Coronary artery (tissue), 2 donors: ENCODE results near the gene CHN2.

Experiments used
- DNase-seq: peaks from one replicate; pipeline ENCODE4 v3.0.0-alpha.2; 2017; ENCODE audit warnings: low spot score
- H3K27ac ChIP-seq, 2 donors: fragments of 200-600 bp; sonication (generic); one replicate each; pipeline ENCODE4 v1.5.1; 2016 to 2019
- H3K4me3 ChIP-seq: fragments of 200-600 bp; sonication (generic); 2 replicates; pipeline ENCODE4 v1.5.1; 2016; ENCODE audit warnings: mild to moderate bottlenecking, moderate library complexity
- TF ChIP-seq, protein P1 (sequence below): fragments of 200-600 bp; sonication (generic); IDR thresholded peaks from one replicate; pipeline ENCODE4 v1.5.1; 2019; ENCODE audit warnings: antibody characterized with exemption

CHN2 gene

DNA sequence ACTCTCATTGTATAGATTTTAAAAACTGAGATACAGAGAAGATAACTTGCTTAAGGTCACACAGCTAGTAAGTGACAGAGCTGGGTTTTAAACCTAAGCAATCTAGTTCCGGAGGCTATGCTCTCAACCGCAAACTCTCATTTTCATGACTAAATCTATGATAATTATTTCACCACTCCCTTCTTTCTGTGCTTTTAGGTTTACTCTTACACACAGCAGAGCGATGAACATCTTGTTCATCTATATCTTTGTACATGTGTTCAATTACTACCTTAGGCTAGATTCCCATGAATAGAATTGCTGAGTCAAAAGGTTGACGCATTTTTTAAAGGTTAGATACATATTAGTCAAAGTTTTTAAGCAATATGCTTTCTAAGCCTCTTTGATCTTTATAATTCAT lies 154.8 kb downstream of the CHN2 start:
- no peak for DNase-seq
- Histone ChIP-seq H3K4me3 (no peak overlapping the region), H3K27ac (no peak overlapping the region)
- TF ChIP-seq, protein P1, sequence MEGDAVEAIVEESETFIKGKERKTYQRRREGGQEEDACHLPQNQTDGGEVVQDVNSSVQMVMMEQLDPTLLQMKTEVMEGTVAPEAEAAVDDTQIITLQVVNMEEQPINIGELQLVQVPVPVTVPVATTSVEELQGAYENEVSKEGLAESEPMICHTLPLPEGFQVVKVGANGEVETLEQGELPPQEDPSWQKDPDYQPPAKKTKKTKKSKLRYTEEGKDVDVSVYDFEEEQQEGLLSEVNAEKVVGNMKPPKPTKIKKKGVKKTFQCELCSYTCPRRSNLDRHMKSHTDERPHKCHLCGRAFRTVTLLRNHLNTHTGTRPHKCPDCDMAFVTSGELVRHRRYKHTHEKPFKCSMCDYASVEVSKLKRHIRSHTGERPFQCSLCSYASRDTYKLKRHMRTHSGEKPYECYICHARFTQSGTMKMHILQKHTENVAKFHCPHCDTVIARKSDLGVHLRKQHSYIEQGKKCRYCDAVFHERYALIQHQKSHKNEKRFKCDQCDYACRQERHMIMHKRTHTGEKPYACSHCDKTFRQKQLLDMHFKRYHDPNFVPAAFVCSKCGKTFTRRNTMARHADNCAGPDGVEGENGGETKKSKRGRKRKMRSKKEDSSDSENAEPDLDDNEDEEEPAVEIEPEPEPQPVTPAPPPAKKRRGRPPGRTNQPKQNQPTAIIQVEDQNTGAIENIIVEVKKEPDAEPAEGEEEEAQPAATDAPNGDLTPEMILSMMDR = no peak

DNA sequence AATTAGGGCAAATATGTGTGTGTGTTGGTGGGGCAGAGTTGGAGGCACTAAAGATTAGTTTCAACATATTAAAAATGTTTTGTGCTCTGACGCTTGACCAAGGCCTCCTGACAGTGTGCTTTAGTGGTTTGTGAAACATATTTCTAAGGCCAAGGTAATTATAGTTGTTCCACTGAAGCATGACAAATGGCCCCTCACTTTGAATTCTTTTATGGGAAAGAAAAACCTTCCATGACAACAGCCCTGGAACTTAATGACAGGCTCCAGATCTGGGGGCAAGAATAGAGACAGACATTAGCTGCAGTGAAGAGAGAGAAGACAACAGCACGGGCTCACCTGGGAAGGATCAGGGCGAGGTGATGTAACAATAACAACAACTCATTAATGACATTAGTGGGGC lies 155.8 kb downstream of the CHN2 start:
- TF ChIP-seq, protein P1 = no peak
- Histone ChIP-seq H3K4me3 (no peak overlapping the region), H3K27ac (no peak overlapping the region)
- no peak for DNase-seq

DNA sequence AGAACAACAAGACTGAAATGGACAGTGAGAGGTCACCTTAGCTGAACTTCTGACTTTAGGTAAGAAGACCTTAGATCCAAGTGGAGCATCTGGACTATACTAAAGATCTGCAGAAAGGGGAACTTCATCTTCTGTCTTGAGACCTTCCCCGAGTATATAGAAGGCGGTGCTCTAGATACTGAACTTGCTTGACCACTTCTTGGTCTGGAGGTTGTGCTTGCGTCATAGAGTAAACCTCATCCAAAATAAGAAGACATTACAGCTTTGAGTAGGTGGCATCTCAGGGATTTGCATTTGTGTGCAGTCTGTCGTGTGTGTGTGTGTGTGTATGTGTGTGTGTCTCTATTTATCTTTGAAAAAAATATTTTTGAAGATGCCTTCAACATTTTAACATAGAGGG lies 157.5 kb downstream of the CHN2 start:
- TF ChIP-seq, protein P1 = no peak

DNA sequence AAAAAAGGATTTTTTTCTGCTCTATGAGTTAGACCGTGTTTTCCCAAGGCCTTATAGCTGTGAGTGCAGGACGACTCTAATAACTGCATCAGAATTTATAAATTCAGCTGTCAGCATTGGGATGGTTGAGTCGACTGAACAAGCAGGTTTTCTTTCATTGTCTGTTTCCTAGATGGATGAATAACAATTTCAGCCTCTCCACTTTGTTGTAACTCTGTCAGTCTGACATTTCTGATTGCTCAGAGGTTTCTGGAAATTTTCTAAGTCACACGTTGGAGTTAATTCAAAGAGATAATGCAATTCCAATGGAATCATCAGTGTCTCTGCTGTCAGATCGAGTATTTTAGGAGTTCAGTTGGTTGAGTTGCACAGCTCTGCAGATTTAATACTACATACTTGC lies 159.2 kb downstream of the CHN2 start:
- TF ChIP-seq, protein P1 = no peak
- Histone ChIP-seq H3K27ac (no peak overlapping the region), H3K4me3 (no peak overlapping the region)
- DNase-seq = no peak

More for the DNA sequence above, 157.5 kb downstream of the CHN2 start:
- no peak overlapping the region for H3K4me3 ChIP-seq
- no peak for DNase-seq
- no peak overlapping the region for H3K27ac ChIP-seq

DNA sequence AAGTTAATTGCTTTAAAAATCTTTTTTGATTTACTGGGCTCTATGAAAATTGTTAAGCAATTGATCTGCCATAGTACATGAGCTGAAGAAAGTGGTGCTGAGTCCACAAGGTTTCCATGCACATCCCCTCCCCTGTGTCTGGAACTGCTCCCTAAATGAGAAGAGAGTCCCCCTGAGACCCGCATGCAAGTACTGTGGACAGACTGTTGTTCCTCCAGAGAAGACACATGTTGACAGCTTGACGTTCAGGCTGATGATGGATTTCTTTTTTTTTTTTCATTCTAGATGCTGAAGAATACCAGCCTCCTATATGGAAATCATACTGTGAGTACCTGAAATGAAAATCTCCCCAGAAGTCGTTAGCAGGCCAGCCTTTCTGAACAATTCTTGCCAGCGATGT lies 159.8 kb downstream of the CHN2 start:
- DNase-seq = no peak
- Histone ChIP-seq H3K4me3 (no peak overlapping the region), H3K27ac (no peak overlapping the region)
- TF ChIP-seq, protein P1 = no peak

DNA sequence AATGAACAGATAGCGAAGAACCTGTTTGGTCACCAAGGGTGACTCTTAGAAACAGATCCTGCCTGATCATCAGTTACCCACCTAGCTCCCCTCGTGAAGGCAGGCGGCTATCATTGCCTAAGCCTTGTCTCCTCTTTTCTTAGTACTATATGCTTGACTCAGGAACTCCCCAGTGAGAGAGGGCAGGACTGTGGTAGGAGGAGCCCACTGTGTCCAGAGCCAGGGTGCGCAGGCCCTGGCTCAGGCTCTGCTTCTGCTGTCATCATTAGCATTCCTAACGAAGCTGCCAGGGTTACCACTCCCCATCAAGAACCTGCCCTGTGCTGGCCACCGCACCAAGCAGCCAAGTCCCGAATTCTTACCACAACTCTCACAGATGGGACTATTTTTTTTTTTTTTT lies 160.8 kb downstream of the CHN2 start:
- Histone ChIP-seq H3K4me3 (no peak overlapping the region), H3K27ac (no peak overlapping the region)
- TF ChIP-seq, protein P1 = no peak
- no peak for DNase-seq

DNA sequence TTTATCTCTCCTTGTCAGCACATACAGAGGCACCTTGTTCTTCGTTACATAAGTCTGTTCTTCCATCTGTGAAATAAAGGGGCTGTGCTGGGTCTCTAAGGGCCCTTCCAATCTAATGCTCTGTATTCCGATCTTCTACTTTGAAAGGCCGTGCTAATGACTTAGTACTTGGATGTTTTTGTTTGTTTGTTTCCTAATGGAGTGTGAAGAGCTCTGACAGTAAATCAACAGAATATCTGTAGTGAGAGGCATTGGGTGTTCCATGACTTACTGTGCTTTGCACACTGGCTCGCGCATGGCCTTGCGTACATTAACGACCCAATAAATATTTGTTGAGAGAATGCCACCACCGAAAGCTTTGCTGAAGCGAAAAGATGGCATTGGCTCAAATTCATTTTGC lies 162.1 kb downstream of the CHN2 start:
- TF ChIP-seq, protein P1 = no peak
- DNase-seq = no peak
- Histone ChIP-seq H3K27ac (no peak overlapping the region), H3K4me3 (no peak overlapping the region)
